Left ventricle myocardium inferior (tissue), 1 donor: ENCODE data around the gene PCDHGB1. TPM values are rescaled to one million over a fixed set of nuclear protein-coding genes. Genes with fewer than 3 reads are reported as not detected.
A peak's percentile ranks its signal among the peaks of the same experiment; 100 is the strongest.

Experiments used
- DNase-seq: peaks from one replicate; pipeline ENCODE4 v3.0.0-alpha.2; 2020
- H3K27ac ChIP-seq: fragments of 200-600 bp; replicated peaks from 2 replicates; pipeline ENCODE4 v1.8.0; 2021
- H3K27me3 ChIP-seq: fragments of 200-600 bp; 2 replicates; pipeline ENCODE4 v1.8.0; 2021; ENCODE audit warnings: low read depth
- H3K36me3 ChIP-seq: fragments of 200-600 bp; 2 replicates; pipeline ENCODE4 v1.8.0; 2021
- H3K4me1 ChIP-seq: fragments of 200-600 bp; 2 replicates; pipeline ENCODE4 v1.8.0; 2021
- H3K4me3 ChIP-seq: fragments of 200-600 bp; 2 replicates; pipeline ENCODE4 v1.8.0; 2021; ENCODE audit warnings: mild to moderate bottlenecking, moderate library complexity
- H3K9me3 ChIP-seq: fragments of 200-600 bp; replicated peaks from 2 replicates; pipeline ENCODE4 v1.8.0; 2021
- intact Hi-C: fragments of 100-400 bp; cut with micrococcal nuclease; formaldehyde crosslinking; loops from one replicate; pipeline ENCODE4 v1.11.0; 2022
- total RNA-seq: library from RNA; stranded (reverse); fragmentation: NEBNext Ultra II Directional; extraction: Animal tissue kit (Norgen Biotek cat#: 25700); gene quantifications from one replicate; pipeline ENCODE4 v1.2.1, GENCODE V29; 2021
- TF ChIP-seq, protein P1 (sequence below): fragments of 200-600 bp; IDR thresholded peaks from 2 replicates; pipeline ENCODE4 v1.8.0; 2021; ENCODE audit warnings: antibody characterized with exemption, mild to moderate bottlenecking, borderline replicate concordance
- donor health status: DM: no; HTN: yes; CAD: no; lungs with severe emphysema.

Gene PCDHGB1
- total RNA-seq, 1 donor from 2014 or later, result 5.7 TPM

DNA sequence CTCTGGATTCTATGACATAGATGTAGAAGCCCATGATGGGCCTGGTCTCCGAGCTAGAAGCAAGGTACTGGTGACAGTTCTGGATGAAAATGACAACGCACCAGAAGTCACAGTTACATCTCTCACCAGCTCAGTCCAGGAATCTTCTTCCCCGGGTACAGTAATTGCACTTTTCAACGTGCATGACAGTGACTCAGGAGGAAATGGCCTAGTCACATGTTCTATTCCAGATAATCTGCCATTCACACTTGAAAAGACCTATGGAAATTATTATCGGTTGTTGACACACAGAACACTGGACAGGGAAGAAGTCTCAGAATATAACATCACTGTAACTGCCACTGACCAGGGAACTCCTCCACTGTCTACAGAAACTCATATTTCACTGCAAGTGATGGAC, 6.2 kb downstream of the PCDHGB1 start:
- Histone ChIP-seq H3K9me3 (peaks cover 98% of the 10 kb centered on the region), H3K4me1 (peaks cover 53% of the 10 kb centered on the region), H3K27me3 (no peaks in the 10 kb centered on the region), H3K27ac (no peak overlapping the region), H3K36me3 (peaks cover 21% of the 10 kb centered on the region), H3K4me3 (no peak overlapping the region)
- TF ChIP-seq, protein P1, sequence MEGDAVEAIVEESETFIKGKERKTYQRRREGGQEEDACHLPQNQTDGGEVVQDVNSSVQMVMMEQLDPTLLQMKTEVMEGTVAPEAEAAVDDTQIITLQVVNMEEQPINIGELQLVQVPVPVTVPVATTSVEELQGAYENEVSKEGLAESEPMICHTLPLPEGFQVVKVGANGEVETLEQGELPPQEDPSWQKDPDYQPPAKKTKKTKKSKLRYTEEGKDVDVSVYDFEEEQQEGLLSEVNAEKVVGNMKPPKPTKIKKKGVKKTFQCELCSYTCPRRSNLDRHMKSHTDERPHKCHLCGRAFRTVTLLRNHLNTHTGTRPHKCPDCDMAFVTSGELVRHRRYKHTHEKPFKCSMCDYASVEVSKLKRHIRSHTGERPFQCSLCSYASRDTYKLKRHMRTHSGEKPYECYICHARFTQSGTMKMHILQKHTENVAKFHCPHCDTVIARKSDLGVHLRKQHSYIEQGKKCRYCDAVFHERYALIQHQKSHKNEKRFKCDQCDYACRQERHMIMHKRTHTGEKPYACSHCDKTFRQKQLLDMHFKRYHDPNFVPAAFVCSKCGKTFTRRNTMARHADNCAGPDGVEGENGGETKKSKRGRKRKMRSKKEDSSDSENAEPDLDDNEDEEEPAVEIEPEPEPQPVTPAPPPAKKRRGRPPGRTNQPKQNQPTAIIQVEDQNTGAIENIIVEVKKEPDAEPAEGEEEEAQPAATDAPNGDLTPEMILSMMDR, result no peak
- no peak for DNase-seq
- intact Hi-C loops, result no loop called here

GRCh38 chr5:141356950-141357349, 7.1 kb downstream of the PCDHGB1 start:
- Histone ChIP-seq H3K9me3 (peaks cover 99% of the 10 kb centered on the region), H3K4me3 (peak overlapping the region; percentile 7), H3K27ac (no peak overlapping the region), H3K4me1 (peaks cover 57% of the 10 kb centered on the region), H3K27me3 (no peaks in the 10 kb centered on the region), H3K36me3 (peaks cover 18% of the 10 kb centered on the region)
- intact Hi-C loops, result no loop called here
- TF ChIP-seq, protein P1, result no peak
- DNase-seq, result no peak

DNA sequence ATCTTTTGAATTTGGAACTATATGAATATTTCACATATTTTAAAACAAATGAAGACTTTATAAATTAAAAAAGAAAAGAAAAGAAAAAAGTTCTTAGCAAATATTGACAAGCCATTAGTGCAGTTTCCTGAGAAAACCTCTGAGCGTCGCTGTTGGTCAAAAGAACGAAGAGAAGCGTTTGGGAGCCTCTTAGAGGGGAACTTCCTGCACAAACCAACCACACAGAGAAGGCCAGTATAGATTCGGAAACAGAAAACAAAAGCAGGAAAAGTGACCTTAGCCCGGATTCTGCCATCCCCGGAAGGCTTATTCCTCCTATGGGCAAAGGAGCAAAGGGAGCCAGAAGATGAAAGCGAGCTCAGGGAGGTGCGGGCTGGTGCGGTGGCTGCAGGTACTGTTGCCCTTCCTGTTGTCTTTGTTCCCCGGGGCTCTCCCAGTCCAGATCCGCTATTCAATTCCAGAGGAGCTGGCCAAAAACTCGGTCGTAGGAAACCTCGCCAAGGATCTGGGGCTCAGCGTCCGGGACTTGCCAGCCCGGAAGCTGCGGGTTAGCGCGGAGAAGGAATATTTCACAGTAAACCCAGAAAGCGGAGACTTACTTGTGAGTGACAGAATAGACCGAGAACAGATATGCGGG, 10.0 kb downstream of the PCDHGB1 start, which contains the start of gene PCDHGB2:
PCDHGB2 (plus strand) TSS at position 205 of the 637 bp plus-strand sequence; CDS start at position 347, 142 bp downstream.
- no peak for DNase-seq
- peaks cover 31% of the 10 kb centered on the region for H3K36me3 ChIP-seq
- TF ChIP-seq, protein P1, result peak; percentile 64
- H3K9me3 ChIP-seq, result peaks cover 99% of the 10 kb centered on the region
- no peaks in the 10 kb centered on the region for H3K27me3 ChIP-seq
- H3K4me3 ChIP-seq, result peak within 1 kb of the TSS; percentile 53
- intact Hi-C loops, result no loop called here
- H3K27ac ChIP-seq, result peak within 1 kb of the TSS; percentile 59
- peaks cover 52% of the 10 kb centered on the region for H3K4me1 ChIP-seq

GRCh38 chr5:141360685-141361084, 10.8 kb downstream of the PCDHGB1 start:
- intact Hi-C loops, result no loop called here
- Histone ChIP-seq H3K27me3 (no peaks in the 10 kb centered on the region), H3K4me3 (peak overlapping the region; percentile 53), H3K36me3 (peaks cover 31% of the 10 kb centered on the region), H3K4me1 (peaks cover 47% of the 10 kb centered on the region), H3K9me3 (peaks cover 99% of the 10 kb centered on the region), H3K27ac (peak overlapping the region; percentile 59)
- no peak for DNase-seq
- TF ChIP-seq, protein P1, result no peak

DNA sequence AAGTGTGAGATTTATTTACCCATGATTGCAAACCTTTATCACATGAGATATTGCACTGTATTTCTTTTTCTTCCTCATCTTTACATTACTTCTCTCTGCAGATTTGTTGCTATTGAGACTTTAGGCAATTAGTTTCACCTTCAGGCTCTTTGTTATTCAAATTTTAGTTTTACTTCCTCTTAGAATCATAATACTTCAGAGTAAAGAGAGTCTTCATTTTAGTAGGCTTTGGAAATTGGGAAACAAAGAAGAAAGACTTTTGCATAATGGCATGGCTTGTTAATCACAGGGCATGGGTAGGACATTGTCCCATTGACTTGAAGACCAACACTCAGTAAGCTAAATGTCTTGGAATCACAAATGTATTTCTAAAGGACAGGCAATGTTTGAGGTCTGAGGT, 12.8 kb downstream of the PCDHGB1 start:
- TF ChIP-seq, protein P1, result no peak
- Histone ChIP-seq H3K9me3 (peaks cover 99% of the 10 kb centered on the region), H3K4me3 (no peak overlapping the region), H3K4me1 (peaks cover 37% of the 10 kb centered on the region), H3K27ac (no peak overlapping the region), H3K36me3 (peaks cover 30% of the 10 kb centered on the region), H3K27me3 (no peaks in the 10 kb centered on the region)
- intact Hi-C loops, result no loop called here
- DNase-seq, result no peak
